Type B pancreatic cell (in vitro differentiated cells): Measurements from ENCODE around the gene PLEKHA7. TPM values are rescaled to one million over a fixed set of nuclear protein-coding genes. Genes with fewer than 3 reads are reported as not detected.

Experiments used
- DNase-seq: peaks from one replicate; pipeline ENCODE4 v3.0.0; 2021; ENCODE audit warnings: mixed read lengths; ENCODE audit not compliant: unreplicated experiment; ENCODE audit errors: extremely low spot score
- H3K27ac Mint-ChIP-seq: 2 replicates; pipeline ENCODE4 v1.8.0; 2021; ENCODE audit warnings: mild to moderate bottlenecking, mixed read lengths
- H3K27me3 Mint-ChIP-seq: 2 replicates; pipeline ENCODE4 v1.8.0; 2021; ENCODE audit warnings: mixed read lengths
- H3K36me3 Mint-ChIP-seq: 2 replicates; pipeline ENCODE4 v1.8.0; 2021; ENCODE audit warnings: mixed read lengths
- H3K4me1 Mint-ChIP-seq: one replicate; pipeline ENCODE4 v1.8.0; 2021; ENCODE audit warnings: mixed read lengths; ENCODE audit not compliant: unreplicated experiment
- H3K4me3 Mint-ChIP-seq: 2 replicates; pipeline ENCODE4 v1.8.0; 2021; ENCODE audit warnings: mild to moderate bottlenecking, mixed read lengths
- H3K9me3 Mint-ChIP-seq: 2 replicates; pipeline ENCODE4 v1.8.0; 2021; ENCODE audit warnings: mixed read lengths
- CTCF ChIP-seq: fragments of 200-600 bp; sonication (generic); conservative IDR thresholded peaks from 2 replicates; pipeline ENCODE4 v1.5.0; 2021; ENCODE audit warnings: antibody characterized with exemption, mild to moderate bottlenecking
- total RNA-seq: library from RNA; stranded (reverse); gene quantifications from 2 replicates; pipeline ENCODE4 v1.2.1, GENCODE V29; 2021; ENCODE audit warnings: low replicate concordance

PLEKHA7 gene
- total RNA-seq, 1 donor from 2014 or later: 64.7 TPM

DNA sequence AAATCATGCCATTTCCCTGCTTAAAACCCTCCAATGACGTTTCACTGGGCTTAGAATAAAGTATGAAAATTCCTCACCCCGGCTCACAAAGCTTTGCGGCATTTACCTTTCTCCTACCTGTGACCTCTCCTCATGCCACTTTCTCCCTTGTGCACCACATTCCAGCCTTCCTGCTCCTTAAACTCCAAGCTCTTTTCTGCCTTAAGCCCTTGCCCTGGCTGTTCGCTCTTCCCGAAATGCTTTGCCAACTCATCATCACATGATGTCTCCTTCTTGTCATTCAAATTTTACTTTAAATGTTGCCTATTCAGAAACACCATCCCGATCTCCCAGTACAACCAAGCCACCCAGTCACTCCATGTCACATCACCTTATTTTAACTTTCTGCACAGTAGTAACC is 2.0 kb downstream of the PLEKHA7 start:
- TF ChIP-seq CTCF: no peak
- peaks cover 4% of the 10 kb centered on the region for H3K36me3 Mint-ChIP-seq
- peaks cover 12% of the 10 kb centered on the region for H3K4me1 Mint-ChIP-seq
- H3K4me3 Mint-ChIP-seq: no peak overlapping the region
- H3K27ac Mint-ChIP-seq: no peak overlapping the region
- no peak for DNase-seq
- no peaks in the 10 kb centered on the region for H3K9me3 Mint-ChIP-seq
- peaks cover 20% of the 10 kb centered on the region for H3K27me3 Mint-ChIP-seq

GRCh38 chr11:17010851-17011420 is 3.3 kb downstream of the PLEKHA7 start:
- DNase-seq: no peak

GRCh38 chr11:17008099-17008498 is 6.1 kb downstream of the PLEKHA7 start:
- no peak for DNase-seq
- Mint-ChIP-seq H3K4me3 (no peak overlapping the region), H3K36me3 (peaks cover 7% of the 10 kb centered on the region), H3K4me1 (no peaks in the 10 kb centered on the region), H3K27me3 (no peaks in the 10 kb centered on the region), H3K27ac (no peak overlapping the region), H3K9me3 (peaks cover 4% of the 10 kb centered on the region)
- TF ChIP-seq CTCF: no peak

More at GRCh38 chr11:17010851-17011420, 3.3 kb downstream of the PLEKHA7 start:
- peaks cover 13% of the 10 kb centered on the region for H3K27me3 Mint-ChIP-seq
- H3K27ac Mint-ChIP-seq: no peak overlapping the region
- H3K4me1 Mint-ChIP-seq: peaks cover 10% of the 10 kb centered on the region
- H3K36me3 Mint-ChIP-seq: peaks cover 4% of the 10 kb centered on the region
- no peaks in the 10 kb centered on the region for H3K9me3 Mint-ChIP-seq
- no peak for TF ChIP-seq CTCF
- H3K4me3 Mint-ChIP-seq: no peak overlapping the region

GRCh38 chr11:17005646-17006045 is 8.6 kb downstream of the PLEKHA7 start:
- Mint-ChIP-seq H3K36me3 (peaks cover 7% of the 10 kb centered on the region), H3K4me1 (peaks cover under 1% of the 10 kb centered on the region), H3K4me3 (no peak overlapping the region), H3K27ac (no peak overlapping the region), H3K9me3 (peaks cover 4% of the 10 kb centered on the region), H3K27me3 (no peaks in the 10 kb centered on the region)
- DNase-seq: no peak
- no peak for TF ChIP-seq CTCF

DNA sequence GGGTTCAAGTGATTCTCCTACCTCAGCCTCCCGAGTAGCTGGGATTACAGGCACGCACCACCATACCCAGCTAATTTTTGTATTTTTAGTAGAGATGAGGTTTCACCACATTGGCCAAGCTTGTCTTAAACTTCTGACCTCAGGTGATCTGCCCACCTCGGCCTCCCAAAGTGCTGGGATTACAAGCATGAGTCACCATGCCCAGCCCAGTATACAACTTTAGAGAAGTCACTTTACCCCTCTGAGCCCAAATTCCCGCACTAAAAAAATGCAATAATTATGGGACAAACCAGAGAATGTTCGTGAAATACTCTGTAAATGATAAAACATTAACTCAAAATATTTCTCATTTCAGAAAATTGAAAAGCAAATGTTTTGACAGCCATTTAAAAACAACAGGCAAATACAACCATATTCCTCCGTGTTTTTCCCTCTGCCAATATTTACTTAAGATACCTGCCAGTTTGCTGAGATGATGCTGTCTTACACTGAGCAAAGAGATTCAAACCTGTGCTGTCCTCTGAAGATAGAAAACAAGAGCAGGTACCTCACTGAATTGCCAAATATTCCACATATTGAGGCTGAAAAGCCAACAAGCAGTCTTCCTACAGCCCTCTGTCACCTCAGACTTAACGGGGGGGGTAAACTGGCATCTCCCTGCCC is 9.6 kb downstream of the PLEKHA7 start:
- H3K9me3 Mint-ChIP-seq: peaks cover 4% of the 10 kb centered on the region

More for the DNA sequence above, 9.6 kb downstream of the PLEKHA7 start:
- no peak for TF ChIP-seq CTCF
- Mint-ChIP-seq H3K36me3 (peaks cover 7% of the 10 kb centered on the region), H3K27ac (no peak overlapping the region), H3K4me1 (peaks cover 8% of the 10 kb centered on the region), H3K27me3 (no peaks in the 10 kb centered on the region), H3K4me3 (no peak overlapping the region)
- no peak for DNase-seq
